WTC11 (cell line): ENCODE data around the gene CAB39L.

ENCODE experiments used
- CREM ChIP-seq: sonication (generic); formaldehyde crosslinking; IDR thresholded peaks from 2 replicates; pipeline ENCODE4 v1.8.1; 2022; ENCODE audit warnings: mild to moderate bottlenecking, missing genetic modification reagents, moderate library complexity
- CTCF ChIP-seq: fragments of 200-600 bp; IDR thresholded peaks from 2 replicates; pipeline ENCODE4 v1.8.0; 2022; ENCODE audit warnings: antibody characterized with exemption
- GRHL2 ChIP-seq: fragments of 250-450 bp; sonication (Bioruptor Pico); IDR thresholded peaks from 2 replicates; pipeline ENCODE4 v1.8.0; 2022; ENCODE audit warnings: mild to moderate bottlenecking, moderate library complexity; ENCODE audit not compliant: insufficient replicate concordance, severe bottlenecking
- HMGXB4 ChIP-seq: sonication (generic); formaldehyde crosslinking; IDR thresholded peaks from 2 replicates; pipeline ENCODE4 v1.8.1; 2023; ENCODE audit warnings: mild to moderate bottlenecking, moderate library complexity, missing genetic modification reagents
- NR1H2 ChIP-seq: sonication (generic); formaldehyde crosslinking; IDR thresholded peaks from 2 replicates; pipeline ENCODE4 v1.9.0; 2021; ENCODE audit warnings: mild to moderate bottlenecking, moderate library complexity, missing genetic modification reagents

GRCh38 chr13:49410006-49410405 lies 33.9 kb downstream of the CAB39L start:
- TF ChIP-seq CTCF (no peak), NR1H2 (CRISPR knock-in tag) (no peak), GRHL2 (CRISPR knock-in tag) (no peak), CREM (CRISPR knock-in tag) (no peak), HMGXB4 (no peak)
